ENCODE measurements around the gene EMP3. TPM values are rescaled to one million over a fixed set of nuclear protein-coding genes. Genes with fewer than 3 reads are reported as not detected.
"Not testable (repeated sequence)": the region's sequence is repeated elsewhere in the genome, so short reads cannot be mapped to it uniquely, and the experiment has no call there.

Gene EMP3
- total RNA-seq, 2 experiments from 2014 or later, result 110 to 113 TPM

GRCh38 chr19:48301886-48302599, 23.3 kb upstream of the EMP3 start:
- no peaks in the 10 kb centered on the region for H3K9me3 Mint-ChIP-seq
- no peaks in the 10 kb centered on the region for H3K36me3 Mint-ChIP-seq (ENCODE audit: low read depth)
- no peak for DNase-seq
- CTCF ChIA-PET, result interaction anchor here (1.1 kb wide), 1 partner anchor 12 kb away, joined by 3 read pairs; no protein-coding TSS in a partner anchor
- no peak overlapping the region for H3K27ac Mint-ChIP-seq
- no peak overlapping the region for H3K4me3 Mint-ChIP-seq
- intact Hi-C loops (cut with micrococcal nuclease), result no loop called here
- H3K27me3 Mint-ChIP-seq (ENCODE audit: low read depth), result no peaks in the 10 kb centered on the region
- no peaks in the 10 kb centered on the region for H3K4me1 Mint-ChIP-seq (ENCODE audit: low read depth)

GRCh38 chr19:48302600-48302959, 22.8 kb upstream of the EMP3 start:
- H3K27ac Mint-ChIP-seq, result no peak overlapping the region
- no peaks in the 10 kb centered on the region for H3K9me3 Mint-ChIP-seq
- CTCF ChIA-PET, result interaction anchor here (1.1 kb wide), 1 partner anchor 11 kb away, joined by 3 read pairs; no protein-coding TSS in a partner anchor
- no peaks in the 10 kb centered on the region for H3K27me3 Mint-ChIP-seq (ENCODE audit: low read depth)
- intact Hi-C loops (cut with micrococcal nuclease), result no loop called here
- no peaks in the 10 kb centered on the region for H3K4me1 Mint-ChIP-seq (ENCODE audit: low read depth)
- DNase-seq, result no peak
- H3K4me3 Mint-ChIP-seq, result no peak overlapping the region
- H3K36me3 Mint-ChIP-seq (ENCODE audit: low read depth), result no peaks in the 10 kb centered on the region

DNA sequence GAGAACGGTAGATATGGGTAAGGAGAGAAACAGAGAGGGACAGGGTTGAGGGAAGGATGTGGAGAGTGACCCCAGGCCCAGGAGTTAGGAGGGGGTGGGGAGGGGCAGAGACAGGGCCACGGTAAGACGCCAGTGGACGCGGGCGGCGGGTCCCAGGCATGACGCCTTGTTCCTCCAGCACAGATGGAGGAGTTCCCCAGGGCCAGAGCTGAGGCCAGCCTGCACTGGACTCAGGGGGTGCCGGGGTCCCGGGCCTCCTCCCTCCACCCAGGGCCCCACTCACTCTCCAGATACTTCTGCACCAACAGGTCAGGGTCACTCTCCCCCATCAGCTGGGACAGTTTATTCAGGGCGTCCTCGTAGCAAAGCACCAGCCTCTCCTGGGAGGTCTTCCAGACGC, 22.0 kb upstream of the EMP3 start:
- H3K9me3 Mint-ChIP-seq, result no peaks in the 10 kb centered on the region
- no peak overlapping the region for H3K4me3 Mint-ChIP-seq
- H3K36me3 Mint-ChIP-seq (ENCODE audit: low read depth), result no peaks in the 10 kb centered on the region
- no peak for DNase-seq
- intact Hi-C loops (cut with micrococcal nuclease), result no loop called here
- CTCF ChIA-PET, result interaction anchor here (0.6 to 1.1 kb wide), 2 partner anchors 11 to 149 kb away, joined by 3 read pairs; no protein-coding TSS in a partner anchor
- no peak overlapping the region for H3K27ac Mint-ChIP-seq
- H3K4me1 Mint-ChIP-seq (ENCODE audit: low read depth), result no peaks in the 10 kb centered on the region
- H3K27me3 Mint-ChIP-seq (ENCODE audit: low read depth), result no peaks in the 10 kb centered on the region

- Mint-ChIP-seq H3K4me1 (ENCODE audit: low read depth) (no peaks in the 10 kb centered on the region), H3K36me3 (ENCODE audit: low read depth) (no peaks in the 10 kb centered on the region), H3K27ac (no peak overlapping the region), H3K9me3 (no peaks in the 10 kb centered on the region), H3K4me3 (no peak overlapping the region), H3K27me3 (ENCODE audit: low read depth) (no peaks in the 10 kb centered on the region)
- DNase-seq, result no peak
- intact Hi-C loops (cut with micrococcal nuclease), result no loop called here
- CTCF ChIA-PET, result interaction anchor here (0.6 to 2.3 kb wide), 2 partner anchors 37 to 150 kb away, joined by 3 to 8 read pairs; no protein-coding TSS in a partner anchor
Observed at GRCh38 chr19:48303866-48304265, 21.5 kb upstream of the EMP3 start.

- no peak overlapping the region for H3K27ac Mint-ChIP-seq
- CTCF ChIA-PET, result interaction anchor here (0.6 kb wide), 1 partner anchor 42 kb away, joined by 3 read pairs; no protein-coding TSS in a partner anchor
- no peak for DNase-seq
Observed at GRCh38 chr19:48308631-48309586, 16.4 kb upstream of the EMP3 start.

DNA sequence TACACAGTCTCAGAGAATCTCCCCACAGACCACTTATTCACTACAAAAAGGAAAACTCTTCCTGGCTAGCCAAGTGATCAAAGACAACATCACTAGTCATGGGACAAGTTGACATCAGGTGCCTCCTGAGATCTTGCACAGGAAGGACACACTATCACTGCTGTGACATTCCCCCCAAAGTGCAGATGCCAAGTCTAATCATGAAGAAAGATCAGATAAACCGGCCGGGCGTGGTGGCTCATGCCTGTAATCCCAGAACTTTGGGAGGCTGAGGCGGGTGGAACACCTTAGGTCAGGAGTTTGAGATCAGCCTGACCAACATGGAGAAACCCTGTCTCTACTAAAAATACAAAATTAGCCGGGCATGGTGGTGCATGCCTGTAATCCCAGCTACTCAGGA, 15.6 kb upstream of the EMP3 start:
- H3K27me3 Mint-ChIP-seq (ENCODE audit: low read depth); intact Hi-C loops (cut with micrococcal nuclease); H3K4me3 Mint-ChIP-seq: not testable (repeated sequence)

More at GRCh38 chr19:48308631-48309586, 16.4 kb upstream of the EMP3 start:
- Mint-ChIP-seq H3K4me3 (no peak overlapping the region), H3K4me1 (ENCODE audit: low read depth) (no peaks in the 10 kb centered on the region), H3K27me3 (ENCODE audit: low read depth) (no peaks in the 10 kb centered on the region), H3K9me3 (no peaks in the 10 kb centered on the region), H3K36me3 (ENCODE audit: low read depth) (no peaks in the 10 kb centered on the region)
- intact Hi-C loops (cut with micrococcal nuclease), result no loop called here

DNA sequence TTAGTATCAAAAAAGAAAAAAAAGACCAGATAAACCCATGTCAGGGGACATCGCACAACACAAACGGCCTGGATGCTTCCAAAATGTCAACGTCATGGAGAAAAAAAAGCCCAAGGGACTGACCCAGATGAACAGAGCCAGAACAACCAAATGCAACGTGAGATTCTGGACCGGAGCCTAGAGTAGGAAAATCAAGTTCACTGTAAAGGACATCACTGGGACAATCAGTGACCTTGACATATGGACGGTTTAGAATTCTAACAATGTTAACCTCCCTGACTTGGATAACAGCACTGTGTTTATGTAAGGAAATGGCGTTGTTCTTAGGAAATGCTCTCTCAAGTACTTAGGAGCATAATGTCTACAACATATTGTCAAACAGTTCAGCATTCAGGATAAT, 15.1 kb upstream of the EMP3 start:
- Mint-ChIP-seq H3K36me3 (ENCODE audit: low read depth) (no peaks in the 10 kb centered on the region), H3K4me1 (ENCODE audit: low read depth) (no peaks in the 10 kb centered on the region), H3K27me3 (ENCODE audit: low read depth) (no peaks in the 10 kb centered on the region), H3K4me3 (no peak overlapping the region), H3K9me3 (no peaks in the 10 kb centered on the region), H3K27ac (no peak overlapping the region)
- intact Hi-C loops (cut with micrococcal nuclease), result no loop called here
- no peak for DNase-seq
- CTCF ChIA-PET, result no interaction called here

More for the DNA sequence above, 15.6 kb upstream of the EMP3 start:
- H3K9me3 Mint-ChIP-seq; DNase-seq; H3K4me1 Mint-ChIP-seq (ENCODE audit: low read depth); CTCF ChIA-PET; H3K27ac Mint-ChIP-seq; H3K36me3 Mint-ChIP-seq (ENCODE audit: low read depth): not testable (repeated sequence)

- CTCF ChIA-PET, result interaction anchor here (0.6 kb wide), 2 partner anchors 22 to 499 kb away, joined by 3 read pairs; no protein-coding TSS in a partner anchor
- Mint-ChIP-seq H3K4me3 (no peak overlapping the region), H3K36me3 (ENCODE audit: low read depth) (no peaks in the 10 kb centered on the region), H3K27ac (no peak overlapping the region), H3K9me3 (no peaks in the 10 kb centered on the region), H3K27me3 (ENCODE audit: low read depth) (no peaks in the 10 kb centered on the region), H3K4me1 (ENCODE audit: low read depth) (no peaks in the 10 kb centered on the region)
- DNase-seq, result no peak
- intact Hi-C loops (cut with micrococcal nuclease), result no loop called here
Observed at GRCh38 chr19:48311384-48311783, 14.0 kb upstream of the EMP3 start.

DNA sequence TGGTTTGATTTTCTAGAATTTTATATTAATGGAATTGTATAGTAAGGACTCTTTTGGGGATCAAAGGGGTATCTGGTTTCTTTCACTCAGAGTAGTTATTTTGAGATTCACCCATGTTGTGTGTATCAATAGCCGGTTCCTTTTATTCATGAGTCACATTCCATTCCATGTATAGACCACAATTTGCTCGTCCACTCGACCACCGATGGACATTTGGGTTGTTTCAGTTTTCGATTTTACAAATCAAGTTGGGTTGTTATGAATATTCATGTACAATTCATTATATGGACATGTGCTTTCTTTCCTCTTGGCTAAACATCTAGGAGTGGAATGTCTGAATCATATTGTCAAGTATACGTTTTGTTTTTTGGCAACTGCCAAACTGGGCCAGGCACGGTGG, 9.6 kb upstream of the EMP3 start:
- no peaks in the 10 kb centered on the region for H3K9me3 Mint-ChIP-seq
- CTCF ChIA-PET, result interaction anchor here (1.9 to 10.3 kb wide), 3 partner anchors 18 to 48 kb away, joined by 7 to 131 read pairs (median 24); partner anchors contain the start of genes SYNGR4 and TMEM143
- H3K4me3 Mint-ChIP-seq, result no peak overlapping the region
- no peaks in the 10 kb centered on the region for H3K27me3 Mint-ChIP-seq (ENCODE audit: low read depth)
- peaks cover 9% of the 10 kb centered on the region for H3K4me1 Mint-ChIP-seq (ENCODE audit: low read depth)
- no peak overlapping the region for H3K27ac Mint-ChIP-seq
- intact Hi-C loops (cut with micrococcal nuclease), result no loop called here
- no peaks in the 10 kb centered on the region for H3K36me3 Mint-ChIP-seq (ENCODE audit: low read depth)
- no peak for DNase-seq

GRCh38 chr19:48317708-48317960, 7.7 kb upstream of the EMP3 start:
- H3K9me3 Mint-ChIP-seq; intact Hi-C loops (cut with micrococcal nuclease); H3K4me3 Mint-ChIP-seq; H3K27ac Mint-ChIP-seq; H3K36me3 Mint-ChIP-seq (ENCODE audit: low read depth); DNase-seq; H3K27me3 Mint-ChIP-seq (ENCODE audit: low read depth): not testable (repeated sequence)
- H3K4me1 Mint-ChIP-seq (ENCODE audit: low read depth), result peaks cover 23% of the 10 kb centered on the region
- CTCF ChIA-PET, result interaction anchor here (1.1 to 10.3 kb wide), 5 partner anchors 11 to 266 kb away, joined by 3 to 131 read pairs (median 4); partner anchors contain the start of gene KDELR1

GRCh38 chr19:48318286-48318987, 6.9 kb upstream of the EMP3 start:
- H3K36me3 Mint-ChIP-seq (ENCODE audit: low read depth), result peaks cover under 1% of the 10 kb centered on the region
- no peak overlapping the region for H3K4me3 Mint-ChIP-seq
- intact Hi-C loops (cut with micrococcal nuclease), result no loop called here
- H3K9me3 Mint-ChIP-seq, result no peaks in the 10 kb centered on the region
- H3K27ac Mint-ChIP-seq, result no peak overlapping the region
- DNase-seq, result no peak
- CTCF ChIA-PET, result interaction anchor here (1.1 to 10.3 kb wide), 5 partner anchors 11 to 266 kb away, joined by 3 to 131 read pairs (median 4); partner anchors contain the start of gene KDELR1
- no peaks in the 10 kb centered on the region for H3K27me3 Mint-ChIP-seq (ENCODE audit: low read depth)
- H3K4me1 Mint-ChIP-seq (ENCODE audit: low read depth), result peaks cover 30% of the 10 kb centered on the region

Data from activated naive CD4-positive, alpha-beta T cell treated with anti-CD3 and anti-CD28 coated beads for 36 hours (primary cell).